ENCODE data around the gene MTHFD2L.

MTHFD2L gene

GRCh38 chr4:74157561-74158465, at the start of gene MTHFD2L:
TSS of gene MTHFD2L (plus strand) at chr4:74158118. CDS start at chr4:74158139, 21 bp downstream.
- no peak for TF ChIP-seq CTCF (IDR thresholded peaks at IDR 0.05; ENCODE audit: insufficient read depth, missing control alignments)
- DNase-seq (ENCODE audit: insufficient read length, low spot score) (peak; percentile 77), FAIRE-seq (no peak)

GRCh38 chr4:74108457-74109115, 49.3 kb upstream of the MTHFD2L start:
- no peak for DNase-seq (ENCODE audit: insufficient read length, low spot score)
- FAIRE-seq, result no peak
- no peak for TF ChIP-seq CTCF (IDR thresholded peaks at IDR 0.05; ENCODE audit: insufficient read depth, missing control alignments)

GRCh38 chr4:74109116-74109869, 48.6 kb upstream of the MTHFD2L start:
- DNase-seq (ENCODE audit: insufficient read length, low spot score), result no peak
- no peak for TF ChIP-seq CTCF (IDR thresholded peaks at IDR 0.05; ENCODE audit: insufficient read depth, missing control alignments)
- FAIRE-seq, result no peak

- no peak for TF ChIP-seq CTCF (IDR thresholded peaks at IDR 0.05; ENCODE audit: insufficient read depth, missing control alignments)
- FAIRE-seq, result no peak
- no peak for DNase-seq (ENCODE audit: insufficient read length, low spot score)
Measured at GRCh38 chr4:74109870-74110605, 47.9 kb upstream of the MTHFD2L start.

GRCh38 chr4:74110670-74111069, 47.2 kb upstream of the MTHFD2L start:
- TF ChIP-seq CTCF (IDR thresholded peaks at IDR 0.05; ENCODE audit: insufficient read depth, missing control alignments), result no peak
- FAIRE-seq, result no peak
- DNase-seq (ENCODE audit: insufficient read length, low spot score), result no peak

GRCh38 chr4:74111306-74111975, 46.5 kb upstream of the MTHFD2L start:
- TF ChIP-seq CTCF (IDR thresholded peaks at IDR 0.05; ENCODE audit: insufficient read depth, missing control alignments), result no peak
- DNase-seq (ENCODE audit: insufficient read length, low spot score) (no peak), FAIRE-seq (no peak)
